Measurements from ENCODE around the gene CDC42BPA.

DNA sequence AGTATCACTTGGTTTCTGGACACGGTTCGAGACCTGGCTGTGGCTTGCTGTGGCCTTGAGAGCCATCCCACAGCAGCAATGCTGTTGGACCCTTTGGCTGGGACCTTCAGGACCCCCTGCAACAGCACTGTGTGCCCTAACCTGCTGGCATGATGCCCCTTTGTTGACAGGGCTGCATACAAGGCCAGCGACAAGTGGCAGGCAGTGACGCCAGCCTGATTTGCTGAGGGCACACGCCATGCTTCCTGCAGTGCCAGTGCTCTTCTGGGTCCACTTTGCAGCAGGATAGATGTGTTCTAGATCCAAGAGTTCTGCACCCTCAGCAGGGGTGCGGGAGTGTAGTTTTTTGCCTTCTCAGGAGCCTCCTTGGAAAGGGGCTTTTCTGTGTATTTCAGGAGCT lies 345.4 kb downstream of the CDC42BPA start:
- TF ChIP-seq, protein P1, sequence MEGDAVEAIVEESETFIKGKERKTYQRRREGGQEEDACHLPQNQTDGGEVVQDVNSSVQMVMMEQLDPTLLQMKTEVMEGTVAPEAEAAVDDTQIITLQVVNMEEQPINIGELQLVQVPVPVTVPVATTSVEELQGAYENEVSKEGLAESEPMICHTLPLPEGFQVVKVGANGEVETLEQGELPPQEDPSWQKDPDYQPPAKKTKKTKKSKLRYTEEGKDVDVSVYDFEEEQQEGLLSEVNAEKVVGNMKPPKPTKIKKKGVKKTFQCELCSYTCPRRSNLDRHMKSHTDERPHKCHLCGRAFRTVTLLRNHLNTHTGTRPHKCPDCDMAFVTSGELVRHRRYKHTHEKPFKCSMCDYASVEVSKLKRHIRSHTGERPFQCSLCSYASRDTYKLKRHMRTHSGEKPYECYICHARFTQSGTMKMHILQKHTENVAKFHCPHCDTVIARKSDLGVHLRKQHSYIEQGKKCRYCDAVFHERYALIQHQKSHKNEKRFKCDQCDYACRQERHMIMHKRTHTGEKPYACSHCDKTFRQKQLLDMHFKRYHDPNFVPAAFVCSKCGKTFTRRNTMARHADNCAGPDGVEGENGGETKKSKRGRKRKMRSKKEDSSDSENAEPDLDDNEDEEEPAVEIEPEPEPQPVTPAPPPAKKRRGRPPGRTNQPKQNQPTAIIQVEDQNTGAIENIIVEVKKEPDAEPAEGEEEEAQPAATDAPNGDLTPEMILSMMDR (IDR thresholded peaks at IDR 0.05; ENCODE audit: control extremely low read depth in 1 of 3, insufficient read depth in 1 of 3, low read depth in 1 of 3, low read length in 3 of 3) = no peak
- no peak for TF ChIP-seq KDM1A (IDR thresholded peaks at IDR 0.05; ENCODE audit: borderline replicate concordance, low read length)
- TF ChIP-seq GTF2F1 (IDR thresholded peaks at IDR 0.05; ENCODE audit: borderline replicate concordance, low read depth, low read length) = no peak
- TF ChIP-seq RFX5 (IDR thresholded peaks at IDR 0.05; ENCODE audit: borderline replicate concordance, low read depth, low read length) = no peak
- TF ChIP-seq, protein P2, sequence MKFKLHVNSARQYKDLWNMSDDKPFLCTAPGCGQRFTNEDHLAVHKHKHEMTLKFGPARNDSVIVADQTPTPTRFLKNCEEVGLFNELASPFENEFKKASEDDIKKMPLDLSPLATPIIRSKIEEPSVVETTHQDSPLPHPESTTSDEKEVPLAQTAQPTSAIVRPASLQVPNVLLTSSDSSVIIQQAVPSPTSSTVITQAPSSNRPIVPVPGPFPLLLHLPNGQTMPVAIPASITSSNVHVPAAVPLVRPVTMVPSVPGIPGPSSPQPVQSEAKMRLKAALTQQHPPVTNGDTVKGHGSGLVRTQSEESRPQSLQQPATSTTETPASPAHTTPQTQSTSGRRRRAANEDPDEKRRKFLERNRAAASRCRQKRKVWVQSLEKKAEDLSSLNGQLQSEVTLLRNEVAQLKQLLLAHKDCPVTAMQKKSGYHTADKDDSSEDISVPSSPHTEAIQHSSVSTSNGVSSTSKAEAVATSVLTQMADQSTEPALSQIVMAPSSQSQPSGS (IDR thresholded peaks at IDR 0.05; ENCODE audit: low read length) = no peak
- no peak for TF ChIP-seq POLR2AphosphoS5 (IDR thresholded peaks at IDR 0.05; ENCODE audit: low read depth, low read length)
- no peak for TF ChIP-seq SRF (IDR thresholded peaks at IDR 0.05; ENCODE audit: low read depth, low read length)

Data from H1 (cell line).